ENCODE measurements around the gene TRRAP.

Gene TRRAP

GRCh38 chr7:98944386-98944785, 66.1 kb downstream of the TRRAP start:
- Histone ChIP-seq H3K4me3 (ENCODE audit: low read length) (no peak overlapping the region), H3K4me1 (ENCODE audit: control insufficient read depth, insufficient read depth, low read length) (no peaks in the 10 kb centered on the region), H3K36me3 (ENCODE audit: control insufficient read depth, insufficient read depth, low read length) (peaks cover 28% of the 10 kb centered on the region), H3K27me3 (ENCODE audit: control insufficient read depth, insufficient read depth, low read length) (no peaks in the 10 kb centered on the region), H3K27ac (ENCODE audit: low read depth, low read length) (no peak overlapping the region), H3K9ac (ENCODE audit: low read length) (no peak overlapping the region)

- Histone ChIP-seq H3K4me3 (ENCODE audit: low read length) (no peak overlapping the region), H3K9ac (ENCODE audit: low read length) (no peak overlapping the region), H3K36me3 (ENCODE audit: control insufficient read depth, insufficient read depth, low read length) (peaks cover 41% of the 10 kb centered on the region), H3K27ac (ENCODE audit: low read depth, low read length) (no peak overlapping the region), H3K27me3 (ENCODE audit: control insufficient read depth, insufficient read depth, low read length) (no peaks in the 10 kb centered on the region), H3K4me1 (ENCODE audit: control insufficient read depth, insufficient read depth, low read length) (no peaks in the 10 kb centered on the region)
These were observed 67.5 kb downstream of the TRRAP start for GRCh38 chr7:98945852-98946251.

- H3K4me3 ChIP-seq (ENCODE audit: low read length) = no peak overlapping the region
- H3K9ac ChIP-seq (ENCODE audit: low read length) = no peak overlapping the region
- H3K4me1 ChIP-seq (ENCODE audit: control insufficient read depth, insufficient read depth, low read length) = no peaks in the 10 kb centered on the region
- no peaks in the 10 kb centered on the region for H3K27me3 ChIP-seq (ENCODE audit: control insufficient read depth, insufficient read depth, low read length)
- peaks cover 44% of the 10 kb centered on the region for H3K36me3 ChIP-seq (ENCODE audit: control insufficient read depth, insufficient read depth, low read length)
- no peak overlapping the region for H3K27ac ChIP-seq (ENCODE audit: low read depth, low read length)
These were observed 68.1 kb downstream of the TRRAP start for GRCh38 chr7:98946389-98946788.

GRCh38 chr7:98949336-98950044, 71.2 kb downstream of the TRRAP start:
- Histone ChIP-seq H3K27ac (ENCODE audit: low read depth, low read length) (no peak overlapping the region), H3K9ac (ENCODE audit: low read length) (no peak overlapping the region), H3K4me1 (ENCODE audit: control insufficient read depth, insufficient read depth, low read length) (no peaks in the 10 kb centered on the region), H3K4me3 (ENCODE audit: low read length) (no peak overlapping the region), H3K27me3 (ENCODE audit: control insufficient read depth, insufficient read depth, low read length) (no peaks in the 10 kb centered on the region), H3K36me3 (ENCODE audit: control insufficient read depth, insufficient read depth, low read length) (peaks cover 58% of the 10 kb centered on the region)

- no peak overlapping the region for H3K4me3 ChIP-seq (ENCODE audit: low read length)
- H3K4me1 ChIP-seq (ENCODE audit: control insufficient read depth, insufficient read depth, low read length) = no peaks in the 10 kb centered on the region
- no peak overlapping the region for H3K9ac ChIP-seq (ENCODE audit: low read length)
- H3K27me3 ChIP-seq (ENCODE audit: control insufficient read depth, insufficient read depth, low read length) = no peaks in the 10 kb centered on the region
- H3K36me3 ChIP-seq (ENCODE audit: control insufficient read depth, insufficient read depth, low read length) = peaks cover 55% of the 10 kb centered on the region
- no peak overlapping the region for H3K27ac ChIP-seq (ENCODE audit: low read depth, low read length)
These were observed 77.7 kb downstream of the TRRAP start for GRCh38 chr7:98955992-98956391.

GRCh38 chr7:98956469-98956868, 78.1 kb downstream of the TRRAP start:
- no peaks in the 10 kb centered on the region for H3K27me3 ChIP-seq (ENCODE audit: control insufficient read depth, insufficient read depth, low read length)
- H3K27ac ChIP-seq (ENCODE audit: low read depth, low read length) = no peak overlapping the region
- H3K36me3 ChIP-seq (ENCODE audit: control insufficient read depth, insufficient read depth, low read length) = peaks cover 54% of the 10 kb centered on the region
- H3K4me1 ChIP-seq (ENCODE audit: control insufficient read depth, insufficient read depth, low read length) = no peaks in the 10 kb centered on the region
- no peak overlapping the region for H3K9ac ChIP-seq (ENCODE audit: low read length)
- H3K4me3 ChIP-seq (ENCODE audit: low read length) = no peak overlapping the region

- Histone ChIP-seq H3K36me3 (ENCODE audit: control insufficient read depth, insufficient read depth, low read length) (peaks cover 51% of the 10 kb centered on the region), H3K27me3 (ENCODE audit: control insufficient read depth, insufficient read depth, low read length) (no peaks in the 10 kb centered on the region), H3K4me1 (ENCODE audit: control insufficient read depth, insufficient read depth, low read length) (no peaks in the 10 kb centered on the region), H3K9ac (ENCODE audit: low read length) (no peak overlapping the region), H3K4me3 (ENCODE audit: low read length) (no peak overlapping the region), H3K27ac (ENCODE audit: low read depth, low read length) (no peak overlapping the region)
These were observed 78.6 kb downstream of the TRRAP start for GRCh38 chr7:98956937-98957336.

- no peaks in the 10 kb centered on the region for H3K4me1 ChIP-seq (ENCODE audit: control insufficient read depth, insufficient read depth, low read length)
- H3K9ac ChIP-seq (ENCODE audit: low read length) = no peak overlapping the region
- H3K36me3 ChIP-seq (ENCODE audit: control insufficient read depth, insufficient read depth, low read length) = peaks cover 57% of the 10 kb centered on the region
- no peak overlapping the region for H3K27ac ChIP-seq (ENCODE audit: low read depth, low read length)
- no peak overlapping the region for H3K4me3 ChIP-seq (ENCODE audit: low read length)
- no peaks in the 10 kb centered on the region for H3K27me3 ChIP-seq (ENCODE audit: control insufficient read depth, insufficient read depth, low read length)
These were observed 79.4 kb downstream of the TRRAP start for GRCh38 chr7:98957766-98958165.

GRCh38 chr7:98958968-98959367, 80.6 kb downstream of the TRRAP start:
- Histone ChIP-seq H3K27ac (ENCODE audit: low read depth, low read length) (no peak overlapping the region), H3K4me1 (ENCODE audit: control insufficient read depth, insufficient read depth, low read length) (no peaks in the 10 kb centered on the region)

GRCh38 chr7:98963305-98963704, 85.0 kb downstream of the TRRAP start:
- Histone ChIP-seq H3K9ac (ENCODE audit: low read length) (no peak overlapping the region), H3K27me3 (ENCODE audit: control insufficient read depth, insufficient read depth, low read length) (no peaks in the 10 kb centered on the region), H3K36me3 (ENCODE audit: control insufficient read depth, insufficient read depth, low read length) (peaks cover 54% of the 10 kb centered on the region), H3K4me1 (ENCODE audit: control insufficient read depth, insufficient read depth, low read length) (no peaks in the 10 kb centered on the region), H3K27ac (ENCODE audit: low read depth, low read length) (no peak overlapping the region), H3K4me3 (ENCODE audit: low read length) (no peak overlapping the region)

More at GRCh38 chr7:98958968-98959367, 80.6 kb downstream of the TRRAP start:
- Histone ChIP-seq H3K36me3 (ENCODE audit: control insufficient read depth, insufficient read depth, low read length) (peaks cover 54% of the 10 kb centered on the region), H3K4me3 (ENCODE audit: low read length) (no peak overlapping the region), H3K9ac (ENCODE audit: low read length) (no peak overlapping the region), H3K27me3 (ENCODE audit: control insufficient read depth, insufficient read depth, low read length) (no peaks in the 10 kb centered on the region)

GRCh38 chr7:98964596-98964995, 86.3 kb downstream of the TRRAP start:
- Histone ChIP-seq H3K4me3 (ENCODE audit: low read length) (no peak overlapping the region), H3K36me3 (ENCODE audit: control insufficient read depth, insufficient read depth, low read length) (peaks cover 58% of the 10 kb centered on the region), H3K27me3 (ENCODE audit: control insufficient read depth, insufficient read depth, low read length) (no peaks in the 10 kb centered on the region), H3K9ac (ENCODE audit: low read length) (no peak overlapping the region), H3K4me1 (ENCODE audit: control insufficient read depth, insufficient read depth, low read length) (no peaks in the 10 kb centered on the region), H3K27ac (ENCODE audit: low read depth, low read length) (no peak overlapping the region)

GRCh38 chr7:98968621-98969020, 90.3 kb downstream of the TRRAP start:
- H3K4me3 ChIP-seq (ENCODE audit: low read length) = no peak overlapping the region
- peaks cover 69% of the 10 kb centered on the region for H3K36me3 ChIP-seq (ENCODE audit: control insufficient read depth, insufficient read depth, low read length)
- no peaks in the 10 kb centered on the region for H3K4me1 ChIP-seq (ENCODE audit: control insufficient read depth, insufficient read depth, low read length)
- H3K27me3 ChIP-seq (ENCODE audit: control insufficient read depth, insufficient read depth, low read length) = no peaks in the 10 kb centered on the region
- H3K27ac ChIP-seq (ENCODE audit: low read depth, low read length) = no peak overlapping the region
- no peak overlapping the region for H3K9ac ChIP-seq (ENCODE audit: low read length)

GRCh38 chr7:98969386-98969785, 91.1 kb downstream of the TRRAP start:
- H3K9ac ChIP-seq (ENCODE audit: low read length) = no peak overlapping the region
- no peaks in the 10 kb centered on the region for H3K4me1 ChIP-seq (ENCODE audit: control insufficient read depth, insufficient read depth, low read length)
- H3K27ac ChIP-seq (ENCODE audit: low read depth, low read length) = no peak overlapping the region
- H3K27me3 ChIP-seq (ENCODE audit: control insufficient read depth, insufficient read depth, low read length) = no peaks in the 10 kb centered on the region
- peaks cover 73% of the 10 kb centered on the region for H3K36me3 ChIP-seq (ENCODE audit: control insufficient read depth, insufficient read depth, low read length)
- no peak overlapping the region for H3K4me3 ChIP-seq (ENCODE audit: low read length)

Measured in rectal smooth muscle tissue (tissue), 1 donor.